ENCODE data around the gene LRRC46. TPM values are rescaled to one million over a fixed set of nuclear protein-coding genes. Genes with fewer than 3 reads are reported as not detected.

The LRRC46 gene
- total and polyA plus RNA-seq, 3 donors from 2014 or later: 18.4 to 147 (median 28.3) TPM

- DNase-seq: no peak
- no peaks in the 10 kb centered on the region for H3K27me3 ChIP-seq
- 83 to 92% methylated on average over 14 to 16 of the region's 16 CpGs for WGBS, 2 donors
- intact Hi-C loops (cut with DNase I; ENCODE audit: low total_unique reads): no loop called here
- no peaks in the 10 kb centered on the region for H3K36me3 ChIP-seq (ENCODE audit: low read depth, missing control alignments)
- no peak for TF ChIP-seq POLR2A (IDR thresholded peaks at IDR 0.05)
- TF ChIP-seq, protein P1, sequence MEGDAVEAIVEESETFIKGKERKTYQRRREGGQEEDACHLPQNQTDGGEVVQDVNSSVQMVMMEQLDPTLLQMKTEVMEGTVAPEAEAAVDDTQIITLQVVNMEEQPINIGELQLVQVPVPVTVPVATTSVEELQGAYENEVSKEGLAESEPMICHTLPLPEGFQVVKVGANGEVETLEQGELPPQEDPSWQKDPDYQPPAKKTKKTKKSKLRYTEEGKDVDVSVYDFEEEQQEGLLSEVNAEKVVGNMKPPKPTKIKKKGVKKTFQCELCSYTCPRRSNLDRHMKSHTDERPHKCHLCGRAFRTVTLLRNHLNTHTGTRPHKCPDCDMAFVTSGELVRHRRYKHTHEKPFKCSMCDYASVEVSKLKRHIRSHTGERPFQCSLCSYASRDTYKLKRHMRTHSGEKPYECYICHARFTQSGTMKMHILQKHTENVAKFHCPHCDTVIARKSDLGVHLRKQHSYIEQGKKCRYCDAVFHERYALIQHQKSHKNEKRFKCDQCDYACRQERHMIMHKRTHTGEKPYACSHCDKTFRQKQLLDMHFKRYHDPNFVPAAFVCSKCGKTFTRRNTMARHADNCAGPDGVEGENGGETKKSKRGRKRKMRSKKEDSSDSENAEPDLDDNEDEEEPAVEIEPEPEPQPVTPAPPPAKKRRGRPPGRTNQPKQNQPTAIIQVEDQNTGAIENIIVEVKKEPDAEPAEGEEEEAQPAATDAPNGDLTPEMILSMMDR (IDR thresholded peaks at IDR 0.05): no peak
- no peak overlapping the region for H3K27ac ChIP-seq
- no peak overlapping the region for H3K4me3 ChIP-seq
- H3K9me3 ChIP-seq: no peaks in the 10 kb centered on the region
- no peaks in the 10 kb centered on the region for H3K4me1 ChIP-seq
Measured at GRCh38 chr17:47857551-47858455, 26.3 kb downstream of the LRRC46 start.

GRCh38 chr17:47860386-47860785, 28.9 kb downstream of the LRRC46 start:
- H3K27ac ChIP-seq: no peak overlapping the region
- no peaks in the 10 kb centered on the region for H3K27me3 ChIP-seq
- no peaks in the 10 kb centered on the region for H3K4me1 ChIP-seq
- TF ChIP-seq, protein P1 (IDR thresholded peaks at IDR 0.05): no peak
- TF ChIP-seq POLR2A (IDR thresholded peaks at IDR 0.05): no peak
- intact Hi-C loops (cut with DNase I; ENCODE audit: low total_unique reads): no loop called here
- DNase-seq: no peak
- no peak overlapping the region for H3K4me3 ChIP-seq
- H3K9me3 ChIP-seq: no peaks in the 10 kb centered on the region
- H3K36me3 ChIP-seq (ENCODE audit: low read depth, missing control alignments): no peaks in the 10 kb centered on the region
- 87 to 91% methylated on average over 5 of the region's 5 CpGs for WGBS, 2 donors

GRCh38 chr17:47862621-47863440, 31.4 kb downstream of the LRRC46 start:
- no peaks in the 10 kb centered on the region for H3K27me3 ChIP-seq
- H3K4me1 ChIP-seq: no peaks in the 10 kb centered on the region
- H3K9me3 ChIP-seq: no peaks in the 10 kb centered on the region
- no peak for DNase-seq
- no peaks in the 10 kb centered on the region for H3K36me3 ChIP-seq (ENCODE audit: low read depth, missing control alignments)
- H3K4me3 ChIP-seq: no peak overlapping the region
- intact Hi-C loops (cut with DNase I; ENCODE audit: low total_unique reads): no loop called here
- no peak for TF ChIP-seq POLR2A (IDR thresholded peaks at IDR 0.05)
- TF ChIP-seq, protein P1 (IDR thresholded peaks at IDR 0.05): no peak
- 79 to 83% methylated on average over 7 of the region's 7 CpGs for WGBS, 2 donors
- H3K27ac ChIP-seq: no peak overlapping the region

DNA sequence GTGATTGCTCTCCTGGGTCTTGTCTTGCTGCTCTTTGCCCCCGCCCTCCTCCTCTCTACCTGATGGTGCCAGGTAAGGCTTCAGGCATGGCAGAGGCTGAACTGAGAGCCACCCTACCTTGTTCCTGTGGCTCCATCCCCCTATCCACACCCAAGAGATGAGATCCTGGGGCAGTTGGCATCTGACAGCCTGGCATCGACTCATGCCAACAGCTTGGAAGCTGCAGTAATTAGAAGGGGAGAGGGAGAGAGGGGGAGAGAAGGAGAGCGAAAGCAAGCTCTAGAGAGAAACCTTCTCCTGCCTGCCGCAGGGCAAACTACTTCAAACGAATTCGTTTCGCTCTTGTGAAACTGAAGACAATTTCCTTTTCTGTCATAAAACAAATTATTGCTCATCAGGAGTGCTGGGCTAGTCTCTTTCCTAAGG, 33.3 kb downstream of the LRRC46 start:
- no peaks in the 10 kb centered on the region for H3K9me3 ChIP-seq
- no peaks in the 10 kb centered on the region for H3K27me3 ChIP-seq
- no peak overlapping the region for H3K4me3 ChIP-seq
- DNase-seq: no peak
- 60 to 63% methylated on average over 7 of the region's 7 CpGs for WGBS, 2 donors
- H3K4me1 ChIP-seq: no peaks in the 10 kb centered on the region
- H3K27ac ChIP-seq: no peak overlapping the region
- H3K36me3 ChIP-seq (ENCODE audit: low read depth, missing control alignments): no peaks in the 10 kb centered on the region
- intact Hi-C loops (cut with DNase I; ENCODE audit: low total_unique reads): no loop called here
- TF ChIP-seq, protein P1 (IDR thresholded peaks at IDR 0.05): no peak
- TF ChIP-seq POLR2A (IDR thresholded peaks at IDR 0.05): no peak
